Measurements from ENCODE around the gene LRMDA. TPM values are rescaled to one million over a fixed set of nuclear protein-coding genes. Genes with fewer than 3 reads are reported as not detected.

LRMDA gene
- total and polyA plus RNA-seq, 2 of the 13 experiments (the other 11 are each of a cell fraction or from before 2014, with no cell fraction given): 13.4 to 22.0 TPM

DNA sequence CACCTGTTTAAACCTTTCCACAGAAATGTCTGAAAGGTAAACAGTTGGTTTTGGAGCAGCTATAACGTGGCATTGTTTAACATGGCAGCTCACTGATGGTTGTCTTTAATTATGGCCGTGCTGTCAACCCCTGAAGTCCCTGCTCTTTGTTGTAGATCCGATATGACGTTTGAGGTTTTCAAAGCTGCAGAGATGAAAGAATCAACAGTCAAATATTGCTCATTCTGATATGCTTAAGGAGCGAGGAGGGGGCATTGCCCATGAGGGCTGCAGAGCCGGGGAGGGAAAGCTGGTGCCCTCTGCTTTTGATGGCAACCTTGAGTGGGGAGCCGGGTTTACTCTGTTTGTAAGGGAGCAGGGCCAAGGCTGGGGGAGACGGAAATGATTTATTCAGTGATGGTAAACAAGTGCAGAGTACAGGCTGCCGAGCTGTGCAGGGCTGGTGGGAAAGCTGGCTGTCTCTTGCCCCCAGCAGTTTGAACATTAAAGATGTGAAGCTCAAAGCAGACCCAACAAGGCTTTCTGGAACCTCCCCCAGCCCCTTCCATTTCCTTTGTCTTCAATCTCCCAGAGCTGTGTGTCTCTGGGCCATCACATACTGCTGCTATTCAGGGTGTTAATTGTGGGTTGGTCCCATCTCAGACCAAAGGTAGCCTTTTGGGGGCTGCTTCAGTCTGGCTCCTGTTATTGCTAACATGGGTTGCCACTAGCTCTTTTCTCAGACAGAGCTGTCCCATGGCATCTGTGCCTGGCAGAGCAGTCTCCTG, 345.5 kb downstream of the LRMDA start (continued):
- TF ChIP-seq, protein P1, sequence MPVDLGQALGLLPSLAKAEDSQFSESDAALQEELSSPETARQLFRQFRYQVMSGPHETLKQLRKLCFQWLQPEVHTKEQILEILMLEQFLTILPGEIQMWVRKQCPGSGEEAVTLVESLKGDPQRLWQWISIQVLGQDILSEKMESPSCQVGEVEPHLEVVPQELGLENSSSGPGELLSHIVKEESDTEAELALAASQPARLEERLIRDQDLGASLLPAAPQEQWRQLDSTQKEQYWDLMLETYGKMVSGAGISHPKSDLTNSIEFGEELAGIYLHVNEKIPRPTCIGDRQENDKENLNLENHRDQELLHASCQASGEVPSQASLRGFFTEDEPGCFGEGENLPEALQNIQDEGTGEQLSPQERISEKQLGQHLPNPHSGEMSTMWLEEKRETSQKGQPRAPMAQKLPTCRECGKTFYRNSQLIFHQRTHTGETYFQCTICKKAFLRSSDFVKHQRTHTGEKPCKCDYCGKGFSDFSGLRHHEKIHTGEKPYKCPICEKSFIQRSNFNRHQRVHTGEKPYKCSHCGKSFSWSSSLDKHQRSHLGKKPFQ (CRISPR knock-in tag; IDR thresholded peaks at IDR 0.05; ENCODE audit: insufficient replicate concordance): peak; percentile 72
- peak; percentile 71; the same call in 1 of the 2 replicates for TF ChIP-seq KDM1A (CRISPR knock-in tag; IDR thresholded peaks at IDR 0.05)
- no peak; the same call in none of the 2 replicates for TF ChIP-seq NR2F2 (IDR thresholded peaks at IDR 0.05; ENCODE audit: borderline replicate concordance, low read depth)
- no peak for TF ChIP-seq NFRKB (IDR thresholded peaks at IDR 0.05)
- TF ChIP-seq, protein P2, sequence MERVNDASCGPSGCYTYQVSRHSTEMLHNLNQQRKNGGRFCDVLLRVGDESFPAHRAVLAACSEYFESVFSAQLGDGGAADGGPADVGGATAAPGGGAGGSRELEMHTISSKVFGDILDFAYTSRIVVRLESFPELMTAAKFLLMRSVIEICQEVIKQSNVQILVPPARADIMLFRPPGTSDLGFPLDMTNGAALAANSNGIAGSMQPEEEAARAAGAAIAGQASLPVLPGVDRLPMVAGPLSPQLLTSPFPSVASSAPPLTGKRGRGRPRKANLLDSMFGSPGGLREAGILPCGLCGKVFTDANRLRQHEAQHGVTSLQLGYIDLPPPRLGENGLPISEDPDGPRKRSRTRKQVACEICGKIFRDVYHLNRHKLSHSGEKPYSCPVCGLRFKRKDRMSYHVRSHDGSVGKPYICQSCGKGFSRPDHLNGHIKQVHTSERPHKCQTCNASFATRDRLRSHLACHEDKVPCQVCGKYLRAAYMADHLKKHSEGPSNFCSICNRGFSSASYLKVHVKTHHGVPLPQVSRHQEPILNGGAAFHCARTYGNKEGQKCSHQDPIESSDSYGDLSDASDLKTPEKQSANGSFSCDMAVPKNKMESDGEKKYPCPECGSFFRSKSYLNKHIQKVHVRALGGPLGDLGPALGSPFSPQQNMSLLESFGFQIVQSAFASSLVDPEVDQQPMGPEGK (CRISPR knock-in tag; IDR thresholded peaks at IDR 0.05): peak; percentile 98
- TF ChIP-seq SMAD1 (CRISPR knock-in tag; IDR thresholded peaks at IDR 0.05; ENCODE audit: borderline replicate concordance, low read depth): no peak; the same call in 1 of the 2 replicates
- TF ChIP-seq ZNF737 (CRISPR knock-in tag; IDR thresholded peaks at IDR 0.05; ENCODE audit: borderline replicate concordance): peak; percentile 62; the same call in 1 of the 2 replicates
- 0 out of 2 replicates have a peak, but pooled peaks have one; percentile 12 for TF ChIP-seq ZNF546 (CRISPR knock-in tag; conservative IDR thresholded peaks at IDR 0.05)
- TF ChIP-seq TARDBP (CRISPR knock-in tag; IDR thresholded peaks at IDR 0.05): peak; percentile 96
- TF ChIP-seq DNMT3B (CRISPR knock-in tag; conservative IDR thresholded peaks at IDR 0.05): no peak
- no peak; the same call in 1 of the 2 replicates for TF ChIP-seq ETV6 (CRISPR knock-in tag; conservative IDR thresholded peaks at IDR 0.05)
- TF ChIP-seq NFYB (CRISPR knock-in tag; IDR thresholded peaks at IDR 0.05): no peak
- TF ChIP-seq MTF1 (CRISPR knock-in tag; IDR thresholded peaks at IDR 0.05): no peak
- TF ChIP-seq ZNF713 (CRISPR knock-in tag; IDR thresholded peaks at IDR 0.05): peak; percentile 78; the same call in 1 of the 2 replicates
- TF ChIP-seq THAP11 (CRISPR knock-in tag; IDR thresholded peaks at IDR 0.05): peak; percentile 45
- TF ChIP-seq ZNF383 (CRISPR knock-in tag; IDR thresholded peaks at IDR 0.05; ENCODE audit: borderline replicate concordance): no peak
- TF ChIP-seq, protein P3, sequence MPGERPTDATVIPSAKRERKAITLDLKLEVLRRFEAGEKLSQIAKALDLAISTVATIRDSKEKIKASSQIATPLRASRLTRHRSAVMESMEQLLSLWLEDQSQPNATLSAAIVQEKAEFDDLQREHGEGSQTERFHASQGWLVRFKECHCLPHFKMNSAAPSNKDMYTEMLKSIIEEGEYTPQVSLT (CRISPR knock-in tag; IDR thresholded peaks at IDR 0.05; ENCODE audit: borderline replicate concordance, low read depth): no peak
- TF ChIP-seq PHF20 (CRISPR knock-in tag; IDR thresholded peaks at IDR 0.05): 0 out of 2 replicates have a peak, but pooled peaks have one; percentile 25
- TF ChIP-seq MTF2 (CRISPR knock-in tag; IDR thresholded peaks at IDR 0.05; ENCODE audit: borderline replicate concordance): no peak
- TF ChIP-seq ZNF253 (CRISPR knock-in tag; IDR thresholded peaks at IDR 0.05; ENCODE audit: borderline replicate concordance): no peak
- TF ChIP-seq, protein P4, sequence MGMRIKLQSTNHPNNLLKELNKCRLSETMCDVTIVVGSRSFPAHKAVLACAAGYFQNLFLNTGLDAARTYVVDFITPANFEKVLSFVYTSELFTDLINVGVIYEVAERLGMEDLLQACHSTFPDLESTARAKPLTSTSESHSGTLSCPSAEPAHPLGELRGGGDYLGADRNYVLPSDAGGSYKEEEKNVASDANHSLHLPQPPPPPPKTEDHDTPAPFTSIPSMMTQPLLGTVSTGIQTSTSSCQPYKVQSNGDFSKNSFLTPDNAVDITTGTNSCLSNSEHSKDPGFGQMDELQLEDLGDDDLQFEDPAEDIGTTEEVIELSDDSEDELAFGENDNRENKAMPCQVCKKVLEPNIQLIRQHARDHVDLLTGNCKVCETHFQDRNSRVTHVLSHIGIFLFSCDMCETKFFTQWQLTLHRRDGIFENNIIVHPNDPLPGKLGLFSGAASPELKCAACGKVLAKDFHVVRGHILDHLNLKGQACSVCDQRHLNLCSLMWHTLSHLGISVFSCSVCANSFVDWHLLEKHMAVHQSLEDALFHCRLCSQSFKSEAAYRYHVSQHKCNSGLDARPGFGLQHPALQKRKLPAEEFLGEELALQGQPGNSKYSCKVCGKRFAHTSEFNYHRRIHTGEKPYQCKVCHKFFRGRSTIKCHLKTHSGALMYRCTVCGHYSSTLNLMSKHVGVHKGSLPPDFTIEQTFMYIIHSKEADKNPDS (CRISPR knock-in tag; IDR thresholded peaks at IDR 0.05): peak; percentile 81; the same call in 1 of the 2 replicates
- peak; percentile 10; the same call in 1 of the 2 replicates for TF ChIP-seq ZNF331 (CRISPR knock-in tag; IDR thresholded peaks at IDR 0.05)
- no peak for TF ChIP-seq ZNF780A (CRISPR knock-in tag; IDR thresholded peaks at IDR 0.05)
- peak; percentile 100 for TF ChIP-seq FOXO1 (CRISPR knock-in tag; IDR thresholded peaks at IDR 0.05)
- TF ChIP-seq ZMYM2 (CRISPR knock-in tag; IDR thresholded peaks at IDR 0.05): no peak

Data from HepG2 (cell line).